ENCODE data around the gene TGFB1I1. TPM values are rescaled to one million over a fixed set of nuclear protein-coding genes. Genes with fewer than 3 reads are reported as not detected.

Gene TGFB1I1
- total RNA-seq, 1 experiment from 2014 or later: 8.7 TPM

DNA sequence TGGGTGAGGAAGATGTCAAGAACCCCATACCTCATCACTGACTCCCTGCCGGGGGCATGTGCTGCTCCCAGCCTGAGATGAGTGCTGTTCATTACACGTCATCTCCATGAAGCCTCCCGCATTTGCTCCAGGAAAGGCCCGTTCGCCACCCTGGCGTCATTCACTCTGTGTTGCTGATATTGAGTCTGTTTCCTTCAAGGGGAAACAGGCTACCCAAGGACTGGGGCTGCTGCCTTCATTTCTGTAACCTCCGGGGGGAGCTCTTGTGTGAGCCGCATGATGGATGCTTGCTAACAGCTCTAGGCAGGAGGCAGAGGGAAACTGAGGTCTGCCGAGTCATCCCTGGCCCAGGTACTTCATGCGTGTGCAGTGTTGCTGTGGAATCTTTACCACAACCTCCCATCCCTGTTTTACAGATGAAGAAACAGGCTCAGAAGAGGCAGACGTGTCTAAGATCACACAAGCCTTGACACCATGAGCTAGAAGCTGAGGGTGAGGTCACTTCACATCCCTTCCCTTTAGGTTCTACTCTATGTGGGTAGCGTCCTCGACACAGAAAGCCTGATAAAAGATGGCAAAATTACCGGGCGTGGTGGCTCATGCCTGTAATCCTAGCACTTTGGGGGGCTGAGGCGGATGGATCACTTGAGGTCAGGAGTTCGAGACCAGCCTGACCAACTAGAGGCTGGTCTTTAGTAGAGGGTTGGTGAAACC, 16.2 kb upstream of the TGFB1I1 start:
- CTCF ChIA-PET: interaction anchor here (1.1 to 6.0 kb wide), 4 partner anchors 12 to 503 kb away, joined by 3 to 36 read pairs (median 6); partner anchors contain the start of gene ZNF843
- ATAC-seq: no peak

More for the DNA sequence above, 16.2 kb upstream of the TGFB1I1 start:
- peaks cover 36% of the 10 kb centered on the region for H3K79me2 ChIP-seq (ENCODE audit: insufficient read depth, low read length)
- TF ChIP-seq, protein P1, sequence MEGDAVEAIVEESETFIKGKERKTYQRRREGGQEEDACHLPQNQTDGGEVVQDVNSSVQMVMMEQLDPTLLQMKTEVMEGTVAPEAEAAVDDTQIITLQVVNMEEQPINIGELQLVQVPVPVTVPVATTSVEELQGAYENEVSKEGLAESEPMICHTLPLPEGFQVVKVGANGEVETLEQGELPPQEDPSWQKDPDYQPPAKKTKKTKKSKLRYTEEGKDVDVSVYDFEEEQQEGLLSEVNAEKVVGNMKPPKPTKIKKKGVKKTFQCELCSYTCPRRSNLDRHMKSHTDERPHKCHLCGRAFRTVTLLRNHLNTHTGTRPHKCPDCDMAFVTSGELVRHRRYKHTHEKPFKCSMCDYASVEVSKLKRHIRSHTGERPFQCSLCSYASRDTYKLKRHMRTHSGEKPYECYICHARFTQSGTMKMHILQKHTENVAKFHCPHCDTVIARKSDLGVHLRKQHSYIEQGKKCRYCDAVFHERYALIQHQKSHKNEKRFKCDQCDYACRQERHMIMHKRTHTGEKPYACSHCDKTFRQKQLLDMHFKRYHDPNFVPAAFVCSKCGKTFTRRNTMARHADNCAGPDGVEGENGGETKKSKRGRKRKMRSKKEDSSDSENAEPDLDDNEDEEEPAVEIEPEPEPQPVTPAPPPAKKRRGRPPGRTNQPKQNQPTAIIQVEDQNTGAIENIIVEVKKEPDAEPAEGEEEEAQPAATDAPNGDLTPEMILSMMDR (IDR thresholded peaks at IDR 0.05 in 2 of 3, conservative IDR thresholded peaks at IDR 0.05 in 1 of 3; ENCODE audit: borderline replicate concordance in 1 of 3, insufficient read depth in 1 of 3, low read depth in 2 of 3, low read length in 2 of 3): peak in 2 of 3 experiments; percentile 58 to 67; a peak in 4 of 6 replicates
- TF ChIP-seq FOSL1 (IDR thresholded peaks at IDR 0.05; ENCODE audit: low read depth) (no peak), TCF7L2 (IDR thresholded peaks at IDR 0.05; ENCODE audit: borderline replicate concordance, extremely low read depth, insufficient read depth, insufficient read length) (no peak), SP1 (IDR thresholded peaks at IDR 0.05; ENCODE audit: low read depth) (no peak), RAD21 (IDR thresholded peaks at IDR 0.05; ENCODE audit: low read depth) (peak; percentile 41), ZNF274 (IDR thresholded peaks at IDR 0.05; ENCODE audit: low read depth, low read length) (no peak), EZH2 (IDR thresholded peaks at IDR 0.05) (no peak)
- TF ChIP-seq, protein P2, sequence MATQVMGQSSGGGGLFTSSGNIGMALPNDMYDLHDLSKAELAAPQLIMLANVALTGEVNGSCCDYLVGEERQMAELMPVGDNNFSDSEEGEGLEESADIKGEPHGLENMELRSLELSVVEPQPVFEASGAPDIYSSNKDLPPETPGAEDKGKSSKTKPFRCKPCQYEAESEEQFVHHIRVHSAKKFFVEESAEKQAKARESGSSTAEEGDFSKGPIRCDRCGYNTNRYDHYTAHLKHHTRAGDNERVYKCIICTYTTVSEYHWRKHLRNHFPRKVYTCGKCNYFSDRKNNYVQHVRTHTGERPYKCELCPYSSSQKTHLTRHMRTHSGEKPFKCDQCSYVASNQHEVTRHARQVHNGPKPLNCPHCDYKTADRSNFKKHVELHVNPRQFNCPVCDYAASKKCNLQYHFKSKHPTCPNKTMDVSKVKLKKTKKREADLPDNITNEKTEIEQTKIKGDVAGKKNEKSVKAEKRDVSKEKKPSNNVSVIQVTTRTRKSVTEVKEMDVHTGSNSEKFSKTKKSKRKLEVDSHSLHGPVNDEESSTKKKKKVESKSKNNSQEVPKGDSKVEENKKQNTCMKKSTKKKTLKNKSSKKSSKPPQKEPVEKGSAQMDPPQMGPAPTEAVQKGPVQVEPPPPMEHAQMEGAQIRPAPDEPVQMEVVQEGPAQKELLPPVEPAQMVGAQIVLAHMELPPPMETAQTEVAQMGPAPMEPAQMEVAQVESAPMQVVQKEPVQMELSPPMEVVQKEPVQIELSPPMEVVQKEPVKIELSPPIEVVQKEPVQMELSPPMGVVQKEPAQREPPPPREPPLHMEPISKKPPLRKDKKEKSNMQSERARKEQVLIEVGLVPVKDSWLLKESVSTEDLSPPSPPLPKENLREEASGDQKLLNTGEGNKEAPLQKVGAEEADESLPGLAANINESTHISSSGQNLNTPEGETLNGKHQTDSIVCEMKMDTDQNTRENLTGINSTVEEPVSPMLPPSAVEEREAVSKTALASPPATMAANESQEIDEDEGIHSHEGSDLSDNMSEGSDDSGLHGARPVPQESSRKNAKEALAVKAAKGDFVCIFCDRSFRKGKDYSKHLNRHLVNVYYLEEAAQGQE (IDR thresholded peaks at IDR 0.05; ENCODE audit: low read depth): no peak
- H3K9me3 ChIP-seq (ENCODE audit: control insufficient read depth in 1 of 2, insufficient read depth in 1 of 2, low read depth in 1 of 2, low read length in 2 of 2): no peaks in the 10 kb centered on the region
- no peak overlapping the region for H2AFZ ChIP-seq (ENCODE audit: low read depth, low read length, poor library complexity, severe bottlenecking)
- no peak overlapping the region for H3K4me2 ChIP-seq (ENCODE audit: low read length)
- H3K4me1 ChIP-seq (ENCODE audit: control insufficient read depth in 1 of 2, insufficient read depth in 2 of 2, low read length in 2 of 2): peaks cover 30 to 70% of the 10 kb centered on the region in 2 experiments
- no peak for DNase-seq (ENCODE audit: low read depth, low spot score)
- H3K36me3 ChIP-seq (ENCODE audit: control insufficient read depth in 1 of 2, insufficient read depth in 2 of 2, low read length in 2 of 2): no peaks in the 10 kb centered on the region
- RAD21 ChIA-PET (ENCODE audit: low non-redundant PET in 1 of 2, low total read pairs in 2 of 2, uncharacterized antibody in 2 of 2, unreplicated experiment in 2 of 2): no interaction called here
- intact Hi-C loops (cut with micrococcal nuclease): loop anchor here (5.0 to 10.0 kb wide), 3 partner anchors 241 to 381 kb away; partner anchors contain the start of genes PRSS8, PYDC1, TRIM72 and ZNF646
- no peak overlapping the region for H3K27ac ChIP-seq (ENCODE audit: low read depth, low read length)
- H3K4me3 ChIP-seq (replicated peaks in 1 of 2; ENCODE audit: low read depth in 1 of 2, low read length in 2 of 2): no peak overlapping the region
- no peaks in the 10 kb centered on the region for H3K9me2 ChIP-seq (ENCODE audit: insufficient read depth)
- no peak overlapping the region for H3K9ac ChIP-seq (ENCODE audit: low read length)
- no TSS peak for BruUV-seq (replicated peaks)
- POLR2A ChIA-PET: interaction anchor here (1.0 kb wide), 1 partner anchor 15 kb away, joined by 3 read pairs; no protein-coding TSS in a partner anchor
- no peaks in the 10 kb centered on the region for H3K27me3 ChIP-seq (ENCODE audit: insufficient read depth, low read length)
- H4K20me1 ChIP-seq (ENCODE audit: insufficient read depth): no peaks in the 10 kb centered on the region

Data from HCT116 (cell line).